CD4-positive, alpha-beta T cell treated with Interleukin-2 at 100 ng/mL for 4 hours (primary cell): ENCODE data around the gene SLC15A4.

Source experiments
- DNase-seq: peaks from one replicate; pipeline ENCODE4 v3.0.0-alpha.2; 2020; ENCODE audit warnings: low spot score

The SLC15A4 gene

GRCh38 chr12:128754275-128754674 lies 69.5 kb downstream of the SLC15A4 start:
- DNase-seq: no peak

- DNase-seq: no peak
Observed at GRCh38 chr12:128753438-128753837, 70.3 kb downstream of the SLC15A4 start.

GRCh38 chr12:128752386-128752785 lies 71.4 kb downstream of the SLC15A4 start:
- no peak for DNase-seq

GRCh38 chr12:128747441-128747840 lies 76.3 kb downstream of the SLC15A4 start:
- DNase-seq: no peak

GRCh38 chr12:128745772-128746689 lies 77.7 kb downstream of the SLC15A4 start:
- DNase-seq: peak; percentile 15

DNA sequence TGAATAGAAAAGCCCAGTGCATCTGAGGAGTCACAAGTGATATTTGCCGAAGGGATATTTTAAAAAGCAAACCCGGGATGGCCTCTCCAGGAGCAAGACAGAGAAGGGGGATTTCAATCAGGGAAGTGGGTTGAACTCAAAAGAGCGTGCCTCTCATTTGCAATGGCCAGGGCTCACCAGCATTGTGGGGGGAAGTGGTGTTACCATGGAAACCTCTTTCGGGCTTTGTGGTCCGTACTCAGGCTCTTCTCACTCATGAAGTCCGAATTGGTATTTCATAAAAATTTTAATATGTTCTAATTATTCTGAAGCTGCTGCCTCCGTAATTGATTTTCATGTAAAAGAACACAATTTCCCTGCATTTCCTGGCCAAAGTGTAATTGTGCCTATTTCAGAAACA lies 79.8 kb downstream of the SLC15A4 start:
- DNase-seq: peak; percentile 17
